Muscle layer of colon (tissue), 2 donors: ENCODE data around the gene CHRNA9.

ENCODE experiments used
- H3K27ac ChIP-seq: one replicate; pipeline ENCODE4 v1.7.0; 2013; ENCODE audit warnings: low read depth, mild to moderate bottlenecking, low read length, moderate library complexity
- H3K27me3 ChIP-seq, 2 donors: one replicate each; pipeline ENCODE4 v1.7.0; 2013; ENCODE audit warnings: low read length in 2 of 2, mild to moderate bottlenecking in 2 of 2; ENCODE audit not compliant: insufficient read depth in 2 of 2, control insufficient read depth in 1 of 2
- H3K36me3 ChIP-seq: one replicate; pipeline ENCODE4 v1.7.0; 2013; ENCODE audit warnings: mild to moderate bottlenecking, low read length; ENCODE audit not compliant: insufficient read depth
- H3K4me1 ChIP-seq: one replicate; pipeline ENCODE4 v1.7.0; 2013; ENCODE audit warnings: mild to moderate bottlenecking, low read length; ENCODE audit not compliant: insufficient read depth
- H3K4me3 ChIP-seq, 2 donors: one replicate each; pipeline ENCODE4 v1.7.0; 2013; ENCODE audit warnings: low read length in 2 of 2, low read depth in 1 of 2, mild to moderate bottlenecking in 1 of 2, moderate library complexity in 1 of 2
- H3K9ac ChIP-seq: one replicate; pipeline ENCODE4 v1.7.0; 2013; ENCODE audit warnings: low read length
- H3K9me3 ChIP-seq: one replicate; pipeline ENCODE4 v1.7.0; 2013; ENCODE audit warnings: mild to moderate bottlenecking, low read length
- donor health status: abdominal sarcoma.
- donor health status: Adenocarcinoma of cecum.

The CHRNA9 gene

GRCh38 chr4:40300371-40301162 is 34.6 kb upstream of the CHRNA9 start:
- H3K36me3 ChIP-seq, result no peaks in the 10 kb centered on the region
- no peaks in the 10 kb centered on the region for H3K9me3 ChIP-seq
- H3K9ac ChIP-seq, result no peak overlapping the region
- no peak overlapping the region for H3K27ac ChIP-seq
- no peaks in the 10 kb centered on the region for H3K27me3 ChIP-seq
- H3K4me1 ChIP-seq, result no peaks in the 10 kb centered on the region
- no peak overlapping the region for H3K4me3 ChIP-seq

GRCh38 chr4:40301603-40302002 is 33.5 kb upstream of the CHRNA9 start:
- Histone ChIP-seq H3K27ac (no peak overlapping the region), H3K9me3 (no peaks in the 10 kb centered on the region), H3K9ac (no peak overlapping the region), H3K27me3 (no peaks in the 10 kb centered on the region), H3K36me3 (no peaks in the 10 kb centered on the region), H3K4me1 (no peaks in the 10 kb centered on the region), H3K4me3 (no peak overlapping the region)

DNA sequence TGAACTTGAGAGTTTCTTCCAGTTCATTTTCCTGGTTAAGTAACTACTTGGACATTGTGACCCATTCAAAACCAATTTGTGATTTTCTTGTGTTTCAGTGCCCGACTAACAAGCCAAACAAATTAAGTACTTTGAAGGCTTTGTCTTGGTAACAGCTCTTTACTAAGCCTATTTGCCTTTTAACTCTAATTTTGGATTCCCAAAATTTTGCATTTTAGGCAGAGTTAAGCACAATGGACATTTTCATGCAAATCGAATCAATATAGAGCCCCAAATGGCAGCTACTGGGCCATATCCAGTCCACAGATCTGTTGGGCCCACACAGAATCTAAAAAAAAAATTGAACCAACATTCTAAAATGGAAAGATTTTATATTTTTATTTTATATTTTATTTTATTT is 31.4 kb upstream of the CHRNA9 start:
- H3K27me3 ChIP-seq, result no peaks in the 10 kb centered on the region
- H3K27ac ChIP-seq, result no peak overlapping the region
- no peaks in the 10 kb centered on the region for H3K9me3 ChIP-seq
- H3K4me3 ChIP-seq, result no peak overlapping the region
- H3K36me3 ChIP-seq, result no peaks in the 10 kb centered on the region
- no peak overlapping the region for H3K9ac ChIP-seq
- no peaks in the 10 kb centered on the region for H3K4me1 ChIP-seq

DNA sequence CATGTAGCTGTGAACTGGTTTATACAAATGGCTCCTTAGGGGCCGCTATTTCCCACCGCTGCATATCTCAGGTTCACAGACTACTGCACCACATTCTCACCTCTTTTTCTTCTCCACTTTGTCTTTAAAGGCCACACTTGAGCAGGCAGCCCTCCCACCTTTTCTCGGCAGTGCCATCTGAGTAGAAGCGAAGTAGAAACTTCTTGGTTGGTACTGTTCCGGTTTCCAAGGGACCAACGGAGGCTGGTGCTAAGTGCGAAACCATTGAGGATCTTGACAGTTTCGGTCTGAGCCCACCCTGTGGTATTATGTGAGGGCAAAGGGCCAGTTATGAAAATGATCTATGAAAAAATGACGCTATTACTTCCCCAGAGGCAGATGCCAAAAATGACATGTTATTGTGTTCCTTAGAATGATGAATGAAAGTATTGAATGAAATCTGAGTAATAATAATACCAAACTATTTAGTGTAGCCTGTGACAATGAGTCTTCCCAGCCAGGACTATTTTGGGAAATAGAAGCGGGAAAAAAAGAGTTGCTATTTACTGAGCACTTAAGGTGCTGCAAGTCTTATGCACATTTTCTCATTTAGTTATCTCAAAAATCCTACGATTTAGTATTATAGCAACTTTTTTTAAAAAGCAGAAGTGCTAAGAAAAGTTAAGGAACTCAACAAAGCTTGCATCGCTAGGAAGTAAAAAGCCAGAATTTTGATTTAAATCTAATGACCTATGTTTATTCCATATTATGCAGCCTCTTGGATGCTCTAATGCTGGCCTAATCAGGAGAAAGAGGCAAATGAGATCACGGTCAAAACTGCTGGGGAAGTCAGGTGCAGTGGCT is 29.6 kb upstream of the CHRNA9 start:
- Histone ChIP-seq H3K9ac (no peak overlapping the region), H3K27ac (no peak overlapping the region)

GRCh38 chr4:40306226-40306625 is 28.9 kb upstream of the CHRNA9 start:
- Histone ChIP-seq H3K4me1 (no peaks in the 10 kb centered on the region), H3K9me3 (no peaks in the 10 kb centered on the region), H3K27me3 (no peaks in the 10 kb centered on the region), H3K27ac (no peak overlapping the region), H3K4me3 (no peak overlapping the region), H3K9ac (no peak overlapping the region), H3K36me3 (no peaks in the 10 kb centered on the region)

More for the DNA sequence above, 29.6 kb upstream of the CHRNA9 start:
- no peaks in the 10 kb centered on the region for H3K9me3 ChIP-seq
- H3K4me3 ChIP-seq, result no peak overlapping the region
- no peaks in the 10 kb centered on the region for H3K27me3 ChIP-seq
- no peaks in the 10 kb centered on the region for H3K4me1 ChIP-seq
- H3K36me3 ChIP-seq, result no peaks in the 10 kb centered on the region

GRCh38 chr4:40306976-40307375 is 28.2 kb upstream of the CHRNA9 start:
- Histone ChIP-seq H3K9ac (no peak overlapping the region), H3K27me3 (no peaks in the 10 kb centered on the region), H3K4me3 (no peak overlapping the region), H3K9me3 (no peaks in the 10 kb centered on the region), H3K36me3 (no peaks in the 10 kb centered on the region), H3K27ac (no peak overlapping the region), H3K4me1 (no peaks in the 10 kb centered on the region)

- no peak overlapping the region for H3K4me3 ChIP-seq
- H3K4me1 ChIP-seq, result no peaks in the 10 kb centered on the region
- H3K27me3 ChIP-seq, result no peaks in the 10 kb centered on the region
- H3K9ac ChIP-seq, result no peak overlapping the region
- no peak overlapping the region for H3K27ac ChIP-seq
- H3K36me3 ChIP-seq, result no peaks in the 10 kb centered on the region
- no peaks in the 10 kb centered on the region for H3K9me3 ChIP-seq
Measured at GRCh38 chr4:40307627-40308497, 27.3 kb upstream of the CHRNA9 start.

DNA sequence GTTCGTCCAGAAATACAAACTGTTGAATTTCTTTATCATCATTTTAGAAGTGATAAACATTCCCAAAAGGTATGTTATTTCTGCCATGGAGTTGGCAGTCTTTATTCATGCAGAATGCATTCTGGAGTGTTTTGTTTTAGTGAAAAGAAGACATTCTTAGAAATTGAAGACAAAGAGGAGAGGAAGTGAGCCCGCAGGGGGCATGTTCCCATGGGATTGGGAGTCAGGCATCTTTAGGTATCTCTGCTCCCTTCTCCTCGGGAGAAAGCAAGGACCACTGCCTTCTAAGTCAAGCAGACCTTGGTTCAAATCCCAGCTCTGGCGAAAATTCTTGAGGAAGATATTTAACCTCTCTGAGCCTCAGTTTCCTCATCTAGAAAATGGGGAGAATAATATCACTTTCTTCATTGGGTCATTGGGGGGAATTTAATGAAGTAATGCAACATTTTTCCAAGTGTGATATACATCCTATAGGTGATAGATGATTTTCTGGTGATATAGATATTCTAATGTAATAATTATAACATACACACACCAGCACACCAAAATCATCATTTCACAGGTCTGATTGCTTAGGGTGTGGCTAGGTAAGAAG is 26.5 kb upstream of the CHRNA9 start:
- Histone ChIP-seq H3K4me1 (no peaks in the 10 kb centered on the region), H3K4me3 (no peak overlapping the region), H3K36me3 (no peaks in the 10 kb centered on the region), H3K9ac (no peak overlapping the region), H3K27me3 (no peaks in the 10 kb centered on the region), H3K9me3 (no peaks in the 10 kb centered on the region), H3K27ac (no peak overlapping the region)

DNA sequence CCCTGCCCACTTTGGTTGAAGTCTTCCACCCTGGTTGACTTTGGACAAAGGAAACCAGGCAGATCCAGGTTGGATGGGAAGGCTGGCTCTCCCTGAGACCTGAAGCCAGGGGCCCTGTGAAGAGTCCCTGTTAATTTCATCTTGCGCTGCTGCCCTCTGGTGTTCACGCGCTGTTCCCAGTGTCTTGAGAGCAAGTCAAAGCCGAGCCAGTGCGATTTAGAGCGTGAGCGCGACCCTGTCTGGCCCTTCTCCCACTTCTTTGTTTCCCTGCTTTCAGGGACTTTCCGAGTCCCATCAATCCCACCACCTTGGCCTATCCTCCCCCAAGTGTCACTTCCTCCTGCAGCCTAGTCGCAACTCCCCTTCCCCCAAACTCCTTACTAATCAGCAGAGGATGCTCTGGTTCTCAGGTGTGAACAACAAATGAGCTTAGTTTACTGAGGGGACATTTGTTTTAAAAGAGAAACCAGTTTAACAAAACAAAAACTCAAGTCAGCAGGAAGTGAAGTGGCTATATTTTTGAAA is 25.8 kb upstream of the CHRNA9 start:
- Histone ChIP-seq H3K9ac (no peak overlapping the region), H3K9me3 (no peaks in the 10 kb centered on the region), H3K36me3 (no peaks in the 10 kb centered on the region), H3K27ac (no peak overlapping the region), H3K4me1 (no peaks in the 10 kb centered on the region), H3K27me3 (no peaks in the 10 kb centered on the region), H3K4me3 (peak overlapping the region in 1 of 2 donors; percentile 37)

- Histone ChIP-seq H3K27me3 (no peaks in the 10 kb centered on the region), H3K36me3 (no peaks in the 10 kb centered on the region), H3K9ac (no peak overlapping the region), H3K9me3 (no peaks in the 10 kb centered on the region), H3K4me1 (no peaks in the 10 kb centered on the region), H3K4me3 (no peak overlapping the region), H3K27ac (no peak overlapping the region)
Measured at GRCh38 chr4:40310225-40310624, 24.9 kb upstream of the CHRNA9 start.
